Skin epidermis (tissue), 12 donors: ENCODE results near the gene AURKB.
"Not testable (repeated sequence)": the region's sequence is repeated elsewhere in the genome, so short reads cannot be mapped to it uniquely, and the experiment has no call there.

Experiments
- H3K27ac ChIP-seq, 21 experiments: fragments of 200-600 bp; sonication (generic) in 11 of 21; one replicate each; pipeline ENCODE4 v1.5.0; 2020; ENCODE audit warnings: mild to moderate bottlenecking in 3 of 21, inconsistent platforms in 2 of 21, moderate library complexity in 2 of 21
- H3K4me3 ChIP-seq, 7 experiments: fragments of 200-600 bp; sonication (generic) in 2 of 7; one replicate each; pipeline ENCODE4 v1.5.0; 2020; ENCODE audit warnings: inconsistent platforms in 2 of 7, mild to moderate bottlenecking in 2 of 7, moderate library complexity in 1 of 7

AURKB gene

DNA sequence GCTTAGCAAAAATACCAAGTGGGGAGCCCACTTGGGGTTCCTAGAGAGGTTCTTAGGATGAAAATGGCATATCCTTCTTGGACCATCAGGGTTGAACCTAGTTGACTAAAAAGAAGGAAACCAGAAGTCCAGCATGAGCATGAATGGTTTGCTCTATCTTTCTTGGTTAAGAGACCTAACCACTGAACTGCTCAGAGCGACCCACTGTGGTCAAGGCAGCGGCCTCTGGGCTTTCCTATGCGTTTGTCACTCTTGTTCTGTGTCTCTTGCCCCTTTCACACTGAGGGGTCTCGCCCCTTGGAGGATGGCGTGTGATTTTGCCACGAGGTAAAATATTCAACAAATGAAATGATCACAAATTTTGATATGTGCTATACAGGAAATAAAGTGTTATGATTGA lies 19.9 kb downstream of the AURKB start:
- Histone ChIP-seq H3K4me3 (peak overlapping the region in 6 of 7 experiments; percentile 78 to 87 (median 86)), H3K27ac (peak overlapping the region in 19 of 21 experiments; percentile 12 to 98 (median 88))

- H3K27ac ChIP-seq: peak within 1 kb of the TSS; percentile 52 to 98 (median 92)
- peak within 1 kb of the TSS; percentile 78 to 96 (median 87) for H3K4me3 ChIP-seq
Observed at GRCh38 chr17:8189711-8190477, 20.5 kb downstream of the AURKB start, which contains the start of gene BORCS6. BORCS6 (minus strand) TSS chr17:8190180; CDS start chr17:8190140, 40 bp downstream.

GRCh38 chr17:8189041-8189710 lies 21.2 kb downstream of the AURKB start:
- peak overlapping the region; percentile 78 to 96 (median 87) for H3K4me3 ChIP-seq

DNA sequence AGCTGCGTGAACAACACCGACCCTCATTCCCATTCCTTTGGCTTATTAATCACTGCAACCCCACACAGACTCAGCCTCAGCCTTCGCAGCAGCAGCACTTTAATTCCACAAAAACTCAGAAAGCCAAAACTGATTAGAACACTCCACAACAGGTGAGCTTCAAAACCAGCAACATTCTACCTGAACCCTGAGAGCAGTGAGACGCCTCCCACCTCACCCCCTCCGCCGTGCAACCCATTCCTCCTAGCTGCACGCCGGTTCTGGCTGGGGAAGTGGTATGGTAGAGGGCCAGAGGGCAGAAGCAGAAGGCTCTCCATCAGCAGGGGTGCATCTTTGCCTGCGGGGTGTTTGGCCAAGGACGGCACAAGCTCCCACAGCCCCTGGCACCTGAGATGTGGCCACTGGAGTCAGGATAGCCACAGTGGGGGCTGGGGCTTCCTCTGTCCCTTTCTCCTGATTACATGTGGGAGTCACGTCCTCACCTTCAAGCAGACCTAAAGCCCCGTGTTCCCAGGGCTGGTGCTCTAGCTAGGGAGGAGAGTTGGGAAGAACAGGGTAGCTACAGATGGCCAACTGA lies 22.0 kb downstream of the AURKB start:
- Histone ChIP-seq H3K4me3 (peak overlapping the region; percentile 78 to 96 (median 87)), H3K27ac (peak overlapping the region in 19 of 21 experiments; percentile 80 to 98 (median 92))

More at GRCh38 chr17:8189041-8189710, 21.2 kb downstream of the AURKB start:
- peak overlapping the region; percentile 52 to 98 (median 92) for H3K27ac ChIP-seq

- Histone ChIP-seq H3K4me3 (peak overlapping the region; percentile 41 to 87 (median 85)), H3K27ac (peak overlapping the region in 20 of 21 experiments; percentile 35 to 96 (median 90))
Observed at GRCh38 chr17:8187517-8188262, 22.7 kb downstream of the AURKB start.

DNA sequence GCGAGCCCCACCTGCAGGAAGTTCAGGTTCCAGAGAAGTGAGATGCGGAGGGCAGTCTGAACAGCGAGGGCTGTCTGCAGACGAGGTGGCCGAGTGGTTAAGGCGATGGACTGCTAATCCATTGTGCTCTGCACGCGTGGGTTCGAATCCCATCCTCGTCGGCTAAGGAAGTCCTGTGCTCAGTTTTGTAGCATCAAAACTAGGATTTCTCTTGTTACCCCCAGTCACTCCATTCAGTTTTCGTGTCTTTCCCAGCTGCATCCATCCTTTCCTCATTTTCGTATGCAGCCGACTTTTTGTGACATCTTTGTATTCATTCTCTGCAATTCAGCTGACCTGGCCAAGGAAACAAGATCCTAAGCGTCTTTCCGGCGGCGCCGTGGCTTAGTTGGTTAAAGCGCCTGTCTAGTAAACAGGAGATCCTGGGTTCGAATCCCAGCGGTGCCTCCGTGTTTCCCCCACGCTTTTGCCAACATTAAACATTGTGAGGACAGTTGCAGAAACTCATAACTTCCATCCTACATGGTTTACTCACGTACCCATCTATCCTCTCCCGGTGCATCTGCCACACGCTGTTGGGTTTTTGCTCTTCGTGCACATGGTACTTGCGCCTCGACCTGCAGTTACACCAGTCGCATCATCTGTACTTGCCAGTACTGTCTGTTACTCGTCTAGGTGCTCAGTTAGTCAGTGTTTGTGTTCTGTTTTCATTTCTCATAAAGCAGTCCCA lies 23.4 kb downstream of the AURKB start:
- H3K27ac ChIP-seq: peak overlapping the region in 20 of 21 experiments; percentile 35 to 96 (median 81)
- H3K4me3 ChIP-seq: peak overlapping the region; percentile 41 to 87 (median 78)

DNA sequence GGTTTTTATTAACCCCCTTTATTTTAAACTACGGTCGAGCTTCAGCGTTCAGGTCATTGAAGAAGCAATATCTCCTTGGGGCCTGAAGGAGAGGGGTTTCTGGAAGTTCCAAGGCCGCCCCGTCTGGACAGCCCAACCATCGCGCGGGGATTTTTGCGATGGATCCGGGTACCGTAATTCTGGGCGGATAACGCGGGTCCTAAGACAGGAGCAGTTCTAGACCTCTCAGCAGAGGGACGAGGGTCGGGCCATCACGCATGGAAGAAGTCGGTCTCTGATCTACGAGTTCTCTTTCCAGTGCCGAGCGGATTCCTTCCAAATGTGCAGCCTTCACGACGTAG lies 24.0 kb downstream of the AURKB start:
- Histone ChIP-seq H3K4me3 (peak overlapping the region; percentile 41 to 87 (median 78)), H3K27ac (peak overlapping the region in 20 of 21 experiments; percentile 12 to 96 (median 81))

- Histone ChIP-seq H3K4me3 (peak overlapping the region; percentile 41 to 87 (median 78)), H3K27ac (peak overlapping the region in 20 of 21 experiments; percentile 12 to 96 (median 81))
Observed at GRCh38 chr17:8185582-8186445, 24.6 kb downstream of the AURKB start.

DNA sequence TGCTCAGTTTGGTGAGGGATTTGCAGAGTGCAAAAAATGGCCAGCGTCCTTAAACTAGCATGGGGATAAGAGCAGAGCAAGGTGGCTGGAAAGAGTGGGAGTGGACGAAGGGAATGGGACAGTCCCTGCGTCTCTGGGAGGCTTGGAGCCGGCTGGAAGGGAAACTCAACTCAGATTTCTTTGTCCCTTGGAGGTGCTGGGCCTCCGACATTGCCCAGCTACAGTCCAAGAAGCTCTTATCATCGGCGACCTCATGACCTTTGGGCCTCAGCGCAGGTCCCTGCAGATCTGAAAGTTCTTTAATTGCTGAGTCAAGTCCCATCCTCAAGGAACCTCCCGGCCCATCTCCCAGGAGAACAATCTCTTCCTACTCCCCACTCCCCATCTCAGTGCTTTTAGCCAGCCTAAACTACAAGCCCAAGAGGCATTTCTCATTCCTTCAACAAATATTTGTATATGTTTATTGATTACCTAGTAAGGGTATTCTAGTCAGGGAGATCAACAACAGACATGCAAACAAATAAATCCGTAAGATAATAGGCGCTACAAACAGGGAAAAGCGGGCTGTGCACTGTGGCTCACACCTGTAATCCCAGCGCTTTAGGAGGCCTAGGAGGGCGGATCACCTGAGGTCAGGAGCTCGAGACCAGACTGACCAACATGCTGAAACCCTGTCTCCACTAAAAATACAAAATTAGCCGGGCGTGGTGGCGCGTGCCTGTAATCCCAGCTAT lies 33.2 kb downstream of the AURKB start:
- H3K27ac ChIP-seq: peak overlapping the region in 19 of 21 experiments; percentile 77 to 100 (median 88)
- peak overlapping the region; percentile 52 to 73 (median 57) for H3K4me3 ChIP-seq

DNA sequence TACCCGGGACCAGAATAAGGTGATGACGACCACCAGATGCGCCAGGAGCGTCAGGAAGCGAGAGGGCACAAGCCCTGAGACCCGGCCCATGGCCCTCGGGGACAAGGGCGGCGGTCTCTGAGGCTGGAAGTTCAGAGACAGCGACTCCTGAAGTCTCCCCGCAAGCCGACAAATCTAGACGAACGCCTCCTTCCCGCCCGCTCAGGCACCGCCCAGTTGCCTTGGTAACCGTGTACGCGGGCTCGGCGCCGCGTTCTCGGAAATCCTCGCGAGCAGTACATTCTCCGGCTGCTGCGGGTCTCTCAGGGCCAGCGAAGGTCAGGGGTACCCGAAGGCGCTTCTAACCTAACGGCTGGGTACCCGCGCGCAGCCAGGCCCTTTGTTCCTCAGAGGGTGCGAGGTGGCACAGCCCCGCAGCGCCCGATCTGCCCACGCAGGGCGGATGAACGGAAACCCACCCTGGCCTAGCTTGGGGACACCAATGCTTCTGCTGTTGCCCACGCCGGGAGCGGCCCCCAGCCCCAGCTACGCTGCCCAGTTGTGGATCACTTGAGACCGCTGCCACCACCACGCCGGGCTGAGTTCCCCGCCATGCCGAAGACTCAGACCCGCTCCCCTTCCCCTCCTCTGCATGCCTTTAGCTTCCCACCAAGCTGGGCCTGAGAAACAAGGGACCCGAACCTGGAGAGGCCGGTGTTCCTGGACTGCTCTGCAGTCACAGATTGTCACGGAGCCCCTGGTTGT lies 34.0 kb downstream of the AURKB start, which contains the start of gene TMEM107:
TSS of gene TMEM107 (minus strand) at position 184 of the 744 bp plus-strand sequence. CDS start at position 90, 94 bp downstream.
- peak within 1 kb of the TSS; percentile 52 to 73 (median 57) for H3K4me3 ChIP-seq
- peak within 1 kb of the TSS; percentile 41 to 100 (median 85) for H3K27ac ChIP-seq

DNA sequence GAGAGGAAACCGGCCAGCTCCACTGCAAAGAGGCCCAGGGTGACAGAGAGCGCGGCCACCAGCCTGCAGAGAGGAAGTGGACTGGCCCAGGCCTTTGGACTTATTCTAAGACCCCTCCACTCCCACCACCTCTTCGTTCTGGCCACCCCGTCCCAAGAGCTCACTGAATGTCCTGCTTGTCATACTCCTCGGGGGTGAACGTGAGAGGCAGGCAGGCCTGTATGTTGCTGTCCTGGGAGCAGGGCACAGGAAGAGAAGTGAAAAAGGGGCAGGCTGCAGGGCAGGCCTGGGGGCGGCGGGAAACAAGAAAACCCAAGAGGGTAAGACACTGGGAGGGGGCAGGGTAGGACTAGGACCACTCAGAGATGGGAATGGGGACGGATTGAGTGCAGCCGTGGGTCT lies 34.6 kb downstream of the AURKB start:
- H3K27ac ChIP-seq: peak overlapping the region in 20 of 21 experiments; percentile 77 to 100 (median 86)
- H3K4me3 ChIP-seq: peak overlapping the region; percentile 52 to 73 (median 57)

- Histone ChIP-seq H3K4me3 (peak overlapping the region; percentile 11 to 37 (median 22)), H3K27ac (peak overlapping the region in 20 of 21 experiments; percentile 90 to 100 (median 96))
Observed at GRCh38 chr17:8173871-8174322, 36.5 kb downstream of the AURKB start.

GRCh38 chr17:8173056-8173870 lies 37.1 kb downstream of the AURKB start:
- H3K4me3 ChIP-seq: peak overlapping the region; percentile 11 to 37 (median 22)
- peak overlapping the region in 20 of 21 experiments; percentile 90 to 100 (median 96) for H3K27ac ChIP-seq

GRCh38 chr17:8170186-8170585 lies 40.2 kb downstream of the AURKB start:
- H3K27ac ChIP-seq, H3K4me3 ChIP-seq: not testable (repeated sequence)

DNA sequence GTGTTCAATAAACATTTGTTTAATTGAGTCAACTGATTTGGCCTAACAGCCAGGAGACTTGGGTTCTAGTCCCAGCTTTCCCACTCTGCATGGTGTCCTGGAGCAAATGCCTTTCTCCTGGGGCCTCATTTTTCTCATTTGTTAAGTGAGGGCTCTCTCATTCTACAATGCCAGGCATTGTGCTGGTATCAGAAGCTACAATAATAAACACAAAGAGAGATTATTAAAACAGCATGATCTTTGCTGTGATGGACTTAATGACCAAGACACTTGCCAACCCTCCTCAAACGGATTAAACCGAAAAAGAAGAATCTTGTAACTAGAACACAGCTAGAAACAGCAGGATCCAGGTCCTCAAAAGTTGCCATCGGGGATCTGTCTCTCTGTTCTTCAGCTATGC lies 42.8 kb downstream of the AURKB start:
- no peak overlapping the region for H3K4me3 ChIP-seq
- peak overlapping the region in 2 of 21 experiments; percentile 19 to 54 for H3K27ac ChIP-seq
